CD4-positive, alpha-beta T cell treated with Interleukin-21 for 1 hour (primary cell): ENCODE measurements around the gene IRAK3.
"Not testable (repeated sequence)": the region's sequence is repeated elsewhere in the genome, so short reads cannot be mapped to it uniquely, and the experiment has no call there.

Source experiments
- DNase-seq: peaks from one replicate; pipeline ENCODE4 v3.0.0-alpha.2; 2020

Gene IRAK3

GRCh38 chr12:66170606-66171005 is 18.4 kb upstream of the IRAK3 start:
- DNase-seq, result no peak

- not testable (repeated sequence) for DNase-seq
Observed at GRCh38 chr12:66174391-66175325, 14.4 kb upstream of the IRAK3 start.

- no peak for DNase-seq
Observed at GRCh38 chr12:66176105-66176900, 12.7 kb upstream of the IRAK3 start.

- DNase-seq, result no peak
Observed at GRCh38 chr12:66182956-66183355, 6.1 kb upstream of the IRAK3 start.

GRCh38 chr12:66184822-66185221 is 4.2 kb upstream of the IRAK3 start:
- not testable (repeated sequence) for DNase-seq

- DNase-seq, result no peak
Observed at GRCh38 chr12:66187036-66187435, 2.0 kb upstream of the IRAK3 start.

- no peak for DNase-seq
Observed at GRCh38 chr12:66187821-66188220, 1.2 kb upstream of the IRAK3 start.

GRCh38 chr12:66189486-66189843 is 451 bp downstream of the IRAK3 start:
- no peak for DNase-seq

- no peak for DNase-seq
Observed at GRCh38 chr12:66189889-66190288, 875 bp downstream of the IRAK3 start.

GRCh38 chr12:66190519-66191370 is 1.7 kb downstream of the IRAK3 start:
- DNase-seq, result no peak

GRCh38 chr12:66191547-66192126 is 2.6 kb downstream of the IRAK3 start:
- DNase-seq, result no peak

- no peak for DNase-seq
Observed at GRCh38 chr12:66194122-66194521, 5.1 kb downstream of the IRAK3 start.

GRCh38 chr12:66195242-66195641 is 6.2 kb downstream of the IRAK3 start:
- no peak for DNase-seq

- no peak for DNase-seq
Observed at GRCh38 chr12:66196806-66197205, 7.8 kb downstream of the IRAK3 start.

GRCh38 chr12:66197495-66197921 is 8.5 kb downstream of the IRAK3 start:
- no peak for DNase-seq

GRCh38 chr12:66199141-66199540 is 10.1 kb downstream of the IRAK3 start:
- DNase-seq, result no peak

- no peak for DNase-seq
Observed at GRCh38 chr12:66199831-66200509, 11.0 kb downstream of the IRAK3 start.

- DNase-seq, result no peak
Observed at GRCh38 chr12:66203820-66204219, 14.8 kb downstream of the IRAK3 start.

GRCh38 chr12:66206141-66206540 is 17.1 kb downstream of the IRAK3 start:
- no peak for DNase-seq

GRCh38 chr12:66210840-66211239 is 21.8 kb downstream of the IRAK3 start:
- DNase-seq, result no peak

- not testable (repeated sequence) for DNase-seq
Observed at GRCh38 chr12:66211573-66211972, 22.6 kb downstream of the IRAK3 start.

- DNase-seq, result not testable (repeated sequence)
Observed at GRCh38 chr12:66213011-66213410, 24.0 kb downstream of the IRAK3 start.
